HCT116 (cell line): ENCODE results near the gene KHDRBS2. TPM values are rescaled to one million over a fixed set of nuclear protein-coding genes. Genes with fewer than 3 reads are reported as not detected.

Experiments used
- ATAC-seq: fragments of 200-7000 bp; cut with Tn5 transposase; 2 replicates; pipeline ENCODE4 v1.9.1; 2020; ENCODE audit warnings: mild to moderate bottlenecking, moderate library complexity
- BruUV-seq: library from RNA; stranded (reverse); fragments of 400-500 nt; replicated peaks from 2 replicates; lab custom pipeline; 2021; lab: Mats Ljungman, UMichigan
- CTCF ChIA-PET: fragments of 300-600 bp; sonication (Branson Sonifier 250); formaldehyde crosslinking; loops from one replicate; lab custom pipeline; 2021; ENCODE audit warnings: antibody characterized with exemption; lab: Charles Lee
- POLR2A ChIA-PET: fragments of 300-600, 350-600 bp; sonication (Branson Sonifier 250); formaldehyde crosslinking; loops from one replicate; lab custom pipeline; 2021; ENCODE audit warnings: antibody characterized with exemption; lab: Charles Lee
- RAD21 ChIA-PET, 2 experiments: fragments of 300-600 bp; sonication (Branson Sonifier 250); formaldehyde crosslinking; loops; one replicate each; lab custom pipeline; 2023; ENCODE audit warnings: low total read pairs in 2 of 2; ENCODE audit not compliant: uncharacterized antibody in 2 of 2, unreplicated experiment in 2 of 2, low non-redundant PET in 1 of 2; lab: Charles Lee
- DNase-seq: peaks from one replicate; pipeline ENCODE4 v3.0.0-alpha.2; 2010; ENCODE audit warnings: low read depth, low spot score
- H2AFZ ChIP-seq: fragments of 200-600 bp; shearing (Covaris generic), sonication (generic); 2 replicates; pipeline ENCODE4 v1.6.1; 2017; ENCODE audit warnings: low read depth, mixed run types, mixed read lengths, antibody characterized with exemption, low read length; ENCODE audit not compliant: poor library complexity, severe bottlenecking
- H3K27ac ChIP-seq: 2 replicates; pipeline ENCODE4 v1.5.1; 2012; ENCODE audit warnings: low read depth, low read length
- H3K27me3 ChIP-seq: fragments of 200-600 bp; sonication (generic); 2 replicates; pipeline ENCODE4 v1.6.1; 2016; ENCODE audit warnings: mixed run types, low read length, mixed read lengths; ENCODE audit not compliant: insufficient read depth
- H3K36me3 ChIP-seq, 2 experiments: fragments of 200-500 bp in 1 of 2; fragments of 200-600 bp in 1 of 2; sonication (Bioruptor generic) in 1 of 2; sonication (generic) in 1 of 2; 2 replicates each; pipeline versions ENCODE4 v1.5.1 to v1.6.1; 2014 to 2016; ENCODE audit warnings: low read length in 2 of 2, inconsistent platforms in 1 of 2, mixed read lengths in 1 of 2, mixed run types in 1 of 2; ENCODE audit not compliant: insufficient read depth in 2 of 2, control insufficient read depth in 1 of 2
- H3K4me1 ChIP-seq, 2 experiments: fragments of 200-600 bp in 1 of 2; sonication (generic) in 1 of 2; 2 replicates each; pipeline versions ENCODE4 v1.5.1 to v1.6.1; 2012 to 2017; ENCODE audit warnings: low read length in 2 of 2, inconsistent platforms in 1 of 2, mild to moderate bottlenecking in 1 of 2, mixed read lengths in 1 of 2, mixed run types in 1 of 2, moderate library complexity in 1 of 2; ENCODE audit not compliant: insufficient read depth in 2 of 2, control insufficient read depth in 1 of 2
- H3K4me2 ChIP-seq: fragments of 200-600 bp; sonication (generic); 2 replicates; pipeline ENCODE4 v1.6.1; 2017; ENCODE audit warnings: mixed run types, low read length, mixed read lengths
- H3K4me3 ChIP-seq, 2 experiments: fragments of 200-600 bp in 1 of 2; sonication (generic) in 1 of 2; replicated peaks in 1 of 2; 2 replicates each; pipeline ENCODE4 v1.5.1; 2011 to 2016; ENCODE audit warnings: low read length in 2 of 2, control low read depth in 1 of 2, low read depth in 1 of 2, mild to moderate bottlenecking in 1 of 2, mixed read lengths in 1 of 2, mixed run types in 1 of 2
- H3K79me2 ChIP-seq: fragments of 200-600 bp; sonication (generic); 2 replicates; pipeline ENCODE4 v1.6.1; 2017; ENCODE audit warnings: mild to moderate bottlenecking, mixed run types, low read length, moderate library complexity, mixed read lengths; ENCODE audit not compliant: insufficient read depth
- H3K9ac ChIP-seq: fragments of 200-600 bp; sonication (generic); 2 replicates; pipeline ENCODE4 v1.6.1; 2016; ENCODE audit warnings: low read length, mixed read lengths
- H3K9me2 ChIP-seq: fragments of 200-600 bp; sonication (generic), shearing (Covaris generic); 2 replicates; pipeline ENCODE4 v1.6.1; 2017; ENCODE audit warnings: mixed run types, mild to moderate bottlenecking, moderate library complexity; ENCODE audit not compliant: insufficient read depth
- H3K9me3 ChIP-seq, 2 experiments: fragments of 200-500 bp in 1 of 2; fragments of 200-600 bp in 1 of 2; sonication (Bioruptor generic) in 1 of 2; sonication (generic) in 1 of 2; 2 replicates each; pipeline ENCODE4 v1.6.1; 2014 to 2017; ENCODE audit warnings: low read length in 2 of 2, mixed read lengths in 2 of 2, inconsistent platforms in 1 of 2, low read depth in 1 of 2, mild to moderate bottlenecking in 1 of 2, mixed run types in 1 of 2, moderate library complexity in 1 of 2; ENCODE audit not compliant: control insufficient read depth in 1 of 2, insufficient read depth in 1 of 2
- H4K20me1 ChIP-seq: fragments of 200-600 bp; sonication (generic), shearing (Covaris generic); 2 replicates; pipeline ENCODE4 v1.6.1; 2017; ENCODE audit warnings: mixed run types, mild to moderate bottlenecking, moderate library complexity; ENCODE audit not compliant: insufficient read depth
- ATF3 ChIP-seq: IDR thresholded peaks from 2 replicates; pipeline ENCODE4 v1.6.1; 2012
- CEBPB ChIP-seq: IDR thresholded peaks from 2 replicates; pipeline ENCODE4 v1.6.1; 2012; ENCODE audit warnings: low read depth
- CTCF ChIP-seq, 3 experiments: fragments of 200-600 bp in 1 of 3; sonication (generic) in 1 of 3; IDR thresholded peaks in 2 of 3; conservative IDR thresholded peaks in 1 of 3; 2 replicates each; pipeline ENCODE4 v1.5.1; 2012 to 2017; ENCODE audit warnings: low read depth in 2 of 3, low read length in 2 of 3, antibody characterized with exemption in 1 of 3, borderline replicate concordance in 1 of 3, control low read depth in 1 of 3, mild to moderate bottlenecking in 1 of 3, mixed read lengths in 1 of 3, mixed run types in 1 of 3, moderate library complexity in 1 of 3; ENCODE audit not compliant: insufficient read depth in 1 of 3
- ELF1 ChIP-seq: IDR thresholded peaks from 2 replicates; pipeline ENCODE4 v1.6.1; 2012; ENCODE audit warnings: low read depth, borderline replicate concordance
- EZH2 ChIP-seq: fragments of 200-600 bp; sonication (generic); IDR thresholded peaks from 2 replicates; pipeline ENCODE4 v1.6.1; 2017; ENCODE audit warnings: antibody characterized with exemption, mixed run types
- EZH2phosphoT487 ChIP-seq: fragments of 200-600 bp; IDR thresholded peaks from 2 replicates; pipeline ENCODE4 v1.6.1; 2018; ENCODE audit warnings: antibody characterized with exemption, borderline replicate concordance
- FOSL1 ChIP-seq: IDR thresholded peaks from 2 replicates; pipeline ENCODE4 v1.6.1; 2012; ENCODE audit warnings: low read depth
- JUND ChIP-seq: IDR thresholded peaks from 2 replicates; pipeline ENCODE4 v1.6.1; 2012
- POLR2A ChIP-seq: IDR thresholded peaks from 2 replicates; pipeline ENCODE4 v1.7.0; 2011; ENCODE audit warnings: borderline replicate concordance; ENCODE audit not compliant: insufficient read depth, insufficient read length; ENCODE audit errors: extremely low read depth
- POLR2AphosphoS5 ChIP-seq: IDR thresholded peaks from 2 replicates; pipeline ENCODE4 v1.6.1; 2011; ENCODE audit warnings: mild to moderate bottlenecking, low read depth, low read length, moderate library complexity
- RAD21 ChIP-seq: IDR thresholded peaks from 2 replicates; pipeline ENCODE4 v1.6.1; 2012; ENCODE audit warnings: low read depth, mild to moderate bottlenecking
- REST ChIP-seq: IDR thresholded peaks from 2 replicates; pipeline ENCODE4 v1.6.1; 2012; ENCODE audit warnings: low read depth
- SP1 ChIP-seq: IDR thresholded peaks from 2 replicates; pipeline ENCODE4 v1.6.1; 2012; ENCODE audit warnings: low read depth
- TCF7L2 ChIP-seq: IDR thresholded peaks from 2 replicates; pipeline ENCODE4 v1.7.0; 2011; ENCODE audit warnings: borderline replicate concordance, inconsistent platforms; ENCODE audit not compliant: insufficient read depth, insufficient read length; ENCODE audit errors: extremely low read depth
- YY1 ChIP-seq: IDR thresholded peaks from 2 replicates; pipeline ENCODE4 v1.6.1; 2011; ENCODE audit warnings: low read length, low read depth, moderate library complexity, mild to moderate bottlenecking; ENCODE audit not compliant: insufficient replicate concordance; ENCODE audit errors: extremely low read depth
- ZFX ChIP-seq: fragments of 450-650 bp; IDR thresholded peaks from 2 replicates; pipeline ENCODE4 v1.6.1; 2017
- ZNF274 ChIP-seq: fragments of 200-500 bp; sonication (Bioruptor generic); IDR thresholded peaks from 2 replicates; pipeline ENCODE4 v1.6.1; 2014; ENCODE audit warnings: mild to moderate bottlenecking, low read depth, low read length, inconsistent platforms
- intact Hi-C: fragments of 100-400 bp; cut with micrococcal nuclease; formaldehyde crosslinking; loops from 2 replicates; pipeline ENCODE4 v1.10.0; 2022
- total RNA-seq: library from RNA; stranded (reverse); gene quantifications from one replicate; pipeline ENCODE4 v1.2.1, GENCODE V29; 2021; ENCODE audit not compliant: unreplicated experiment
- TF ChIP-seq, protein P1 (sequence below): IDR thresholded peaks from 2 replicates; pipeline ENCODE4 v1.6.1; 2011; ENCODE audit warnings: mild to moderate bottlenecking, low read length, moderate library complexity; ENCODE audit not compliant: insufficient replicate concordance; ENCODE audit errors: extremely low read depth
- TF ChIP-seq, protein P2 (sequence below): IDR thresholded peaks from 2 replicates; pipeline ENCODE4 v1.6.1; 2012

The KHDRBS2 gene
- total RNA-seq, 1 experiment from 2014 or later, result not detected

- ChIA-PET CTCF (no interaction called here), RAD21 (no interaction called here), POLR2A (no interaction called here)
- H3K27me3 ChIP-seq, result no peaks in the 10 kb centered on the region
- BruUV-seq, result no TSS peak
- H4K20me1 ChIP-seq, result no peaks in the 10 kb centered on the region
- DNase-seq (no peak), ATAC-seq (no peak)
- H3K9me3 ChIP-seq, result peaks cover 19 to 33% of the 10 kb centered on the region in 2 experiments; a peak in 2 of 4 replicates
- H3K4me1 ChIP-seq, result no peaks in the 10 kb centered on the region
- no peaks in the 10 kb centered on the region for H3K36me3 ChIP-seq
- no peak overlapping the region for H3K9ac ChIP-seq
- no peak for TF ChIP-seq ZNF274
- TF ChIP-seq, protein P1, sequence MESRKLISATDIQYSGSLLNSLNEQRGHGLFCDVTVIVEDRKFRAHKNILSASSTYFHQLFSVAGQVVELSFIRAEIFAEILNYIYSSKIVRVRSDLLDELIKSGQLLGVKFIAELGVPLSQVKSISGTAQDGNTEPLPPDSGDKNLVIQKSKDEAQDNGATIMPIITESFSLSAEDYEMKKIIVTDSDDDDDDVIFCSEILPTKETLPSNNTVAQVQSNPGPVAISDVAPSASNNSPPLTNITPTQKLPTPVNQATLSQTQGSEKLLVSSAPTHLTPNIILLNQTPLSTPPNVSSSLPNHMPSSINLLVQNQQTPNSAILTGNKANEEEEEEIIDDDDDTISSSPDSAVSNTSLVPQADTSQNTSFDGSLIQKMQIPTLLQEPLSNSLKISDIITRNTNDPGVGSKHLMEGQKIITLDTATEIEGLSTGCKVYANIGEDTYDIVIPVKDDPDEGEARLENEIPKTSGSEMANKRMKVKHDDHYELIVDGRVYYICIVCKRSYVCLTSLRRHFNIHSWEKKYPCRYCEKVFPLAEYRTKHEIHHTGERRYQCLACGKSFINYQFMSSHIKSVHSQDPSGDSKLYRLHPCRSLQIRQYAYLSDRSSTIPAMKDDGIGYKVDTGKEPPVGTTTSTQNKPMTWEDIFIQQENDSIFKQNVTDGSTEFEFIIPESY, result no peak
- TF ChIP-seq ATF3, result no peak
- TF ChIP-seq ZFX, result no peak
- no peak for TF ChIP-seq EZH2
- no peak for TF ChIP-seq CEBPB
- TF ChIP-seq ELF1, result no peak
- no peak for TF ChIP-seq JUND
- TF ChIP-seq REST, result no peak
- TF ChIP-seq POLR2AphosphoS5, result no peak
- TF ChIP-seq CTCF (IDR thresholded peaks at IDR 0.05 in 2 of 3, conservative IDR thresholded peaks at IDR 0.05 in 1 of 3; ENCODE audit: borderline replicate concordance in 1 of 3, insufficient read depth in 1 of 3, low read depth in 2 of 3, low read length in 2 of 3), result no peak
- TF ChIP-seq, protein P2, sequence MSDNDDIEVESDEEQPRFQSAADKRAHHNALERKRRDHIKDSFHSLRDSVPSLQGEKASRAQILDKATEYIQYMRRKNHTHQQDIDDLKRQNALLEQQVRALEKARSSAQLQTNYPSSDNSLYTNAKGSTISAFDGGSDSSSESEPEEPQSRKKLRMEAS, result no peak
- no peak for TF ChIP-seq POLR2A
- TF ChIP-seq TCF7L2, result no peak
- no peak for TF ChIP-seq EZH2phosphoT487
- no peak for TF ChIP-seq FOSL1
- no peak for TF ChIP-seq YY1
- TF ChIP-seq SP1, result no peak
- TF ChIP-seq RAD21, result no peak
- no peak overlapping the region for H3K4me3 ChIP-seq
- no peaks in the 10 kb centered on the region for H3K79me2 ChIP-seq
- no peak overlapping the region for H3K27ac ChIP-seq
- H3K4me2 ChIP-seq, result no peak overlapping the region
- no peaks in the 10 kb centered on the region for H3K9me2 ChIP-seq
- intact Hi-C loops, result no loop called here
- no peak overlapping the region for H2AFZ ChIP-seq
Measured at GRCh38 chr6:61951586-61951985, 334.4 kb downstream of the KHDRBS2 start.
